Cardiac muscle cell (in vitro differentiated cells and primary cell): ENCODE measurements around the gene SNX25. TPM values are rescaled to one million over a fixed set of nuclear protein-coding genes. Genes with fewer than 3 reads are reported as not detected.

ENCODE experiments used
- DNase-seq, 2 donors: peaks; one replicate each; pipeline versions ENCODE4 v3.0.0 to v3.0.0-alpha.2; 2010 to 2017; ENCODE audit warnings: low read depth in 1 of 2, low spot score in 1 of 2
- H3K27ac ChIP-seq: fragments of 200-600 bp; sonication (generic); 2 replicates; pipeline ENCODE4 v1.5.1; 2016
- H3K27me3 ChIP-seq: fragments of 200-600 bp; sonication (generic); 2 replicates; pipeline ENCODE4 v1.6.0; 2016; ENCODE audit warnings: control low read depth
- H3K36me3 ChIP-seq: fragments of 200-600 bp; sonication (generic); 2 replicates; pipeline ENCODE4 v1.5.1; 2016; ENCODE audit warnings: control low read depth
- H3K4me1 ChIP-seq: fragments of 200-600 bp; sonication (generic); 2 replicates; pipeline ENCODE4 v1.8.1; 2017; ENCODE audit warnings: low read depth, mild to moderate bottlenecking, mixed run types
- H3K4me3 ChIP-seq: fragments of 200-600 bp; sonication (generic); 2 replicates; pipeline ENCODE4 v1.5.1; 2016; ENCODE audit warnings: mild to moderate bottlenecking
- H3K9me3 ChIP-seq: fragments of 200-600 bp; sonication (generic); 2 replicates; pipeline ENCODE4 v1.5.1; 2017; ENCODE audit warnings: low read depth, mild to moderate bottlenecking, control low read depth
- polyA plus RNA-seq: library from polyadenylated mRNA; unstranded; fragments of >200 nt; fragmentation: Nextera tagmentation; extraction: Ambion mirVana; gene quantifications from 2 replicates; pipeline ENCODE4 v1.2.1, GENCODE V29; 2016
- total RNA-seq: library from RNA; depleted of rRNA; stranded (reverse); fragments of >200 nt; gene quantifications from 2 replicates; pipeline ENCODE4 v1.2.3, GENCODE V29; 2016
- TF ChIP-seq, protein P1 (sequence below): IDR thresholded peaks from 2 replicates; pipeline ENCODE4 v1.5.1; 2012; ENCODE audit warnings: low read depth, mild to moderate bottlenecking, low read length

The SNX25 gene
- total and polyA plus RNA-seq, 2 experiments from 2014 or later = 19.7 to 20.9 TPM

DNA sequence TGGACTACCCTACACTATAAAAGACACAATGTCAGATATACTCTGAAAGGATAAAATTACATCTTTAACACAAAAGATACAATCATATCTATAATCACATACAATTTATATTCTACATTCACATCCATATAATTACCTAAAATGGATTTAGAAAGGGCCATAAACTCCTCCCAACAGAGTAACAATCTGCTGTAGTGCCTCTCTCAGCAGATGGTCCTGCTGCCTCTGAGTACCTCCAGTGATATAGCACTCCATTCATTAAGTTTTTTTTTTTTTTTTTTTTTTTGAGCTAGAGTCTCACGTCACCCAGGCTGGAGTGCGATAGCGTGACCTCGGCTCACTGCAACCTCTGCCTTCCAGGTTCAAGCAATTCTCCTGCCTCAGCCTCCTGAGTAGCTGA lies 194.6 kb downstream of the SNX25 start:
- peaks cover 25% of the 10 kb centered on the region for H3K36me3 ChIP-seq
- H3K27ac ChIP-seq = no peak overlapping the region
- no peaks in the 10 kb centered on the region for H3K9me3 ChIP-seq
- H3K4me1 ChIP-seq = no peaks in the 10 kb centered on the region
- no peak for DNase-seq
- TF ChIP-seq, protein P1, sequence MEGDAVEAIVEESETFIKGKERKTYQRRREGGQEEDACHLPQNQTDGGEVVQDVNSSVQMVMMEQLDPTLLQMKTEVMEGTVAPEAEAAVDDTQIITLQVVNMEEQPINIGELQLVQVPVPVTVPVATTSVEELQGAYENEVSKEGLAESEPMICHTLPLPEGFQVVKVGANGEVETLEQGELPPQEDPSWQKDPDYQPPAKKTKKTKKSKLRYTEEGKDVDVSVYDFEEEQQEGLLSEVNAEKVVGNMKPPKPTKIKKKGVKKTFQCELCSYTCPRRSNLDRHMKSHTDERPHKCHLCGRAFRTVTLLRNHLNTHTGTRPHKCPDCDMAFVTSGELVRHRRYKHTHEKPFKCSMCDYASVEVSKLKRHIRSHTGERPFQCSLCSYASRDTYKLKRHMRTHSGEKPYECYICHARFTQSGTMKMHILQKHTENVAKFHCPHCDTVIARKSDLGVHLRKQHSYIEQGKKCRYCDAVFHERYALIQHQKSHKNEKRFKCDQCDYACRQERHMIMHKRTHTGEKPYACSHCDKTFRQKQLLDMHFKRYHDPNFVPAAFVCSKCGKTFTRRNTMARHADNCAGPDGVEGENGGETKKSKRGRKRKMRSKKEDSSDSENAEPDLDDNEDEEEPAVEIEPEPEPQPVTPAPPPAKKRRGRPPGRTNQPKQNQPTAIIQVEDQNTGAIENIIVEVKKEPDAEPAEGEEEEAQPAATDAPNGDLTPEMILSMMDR = no peak
- H3K4me3 ChIP-seq = no peak overlapping the region
- no peaks in the 10 kb centered on the region for H3K27me3 ChIP-seq

DNA sequence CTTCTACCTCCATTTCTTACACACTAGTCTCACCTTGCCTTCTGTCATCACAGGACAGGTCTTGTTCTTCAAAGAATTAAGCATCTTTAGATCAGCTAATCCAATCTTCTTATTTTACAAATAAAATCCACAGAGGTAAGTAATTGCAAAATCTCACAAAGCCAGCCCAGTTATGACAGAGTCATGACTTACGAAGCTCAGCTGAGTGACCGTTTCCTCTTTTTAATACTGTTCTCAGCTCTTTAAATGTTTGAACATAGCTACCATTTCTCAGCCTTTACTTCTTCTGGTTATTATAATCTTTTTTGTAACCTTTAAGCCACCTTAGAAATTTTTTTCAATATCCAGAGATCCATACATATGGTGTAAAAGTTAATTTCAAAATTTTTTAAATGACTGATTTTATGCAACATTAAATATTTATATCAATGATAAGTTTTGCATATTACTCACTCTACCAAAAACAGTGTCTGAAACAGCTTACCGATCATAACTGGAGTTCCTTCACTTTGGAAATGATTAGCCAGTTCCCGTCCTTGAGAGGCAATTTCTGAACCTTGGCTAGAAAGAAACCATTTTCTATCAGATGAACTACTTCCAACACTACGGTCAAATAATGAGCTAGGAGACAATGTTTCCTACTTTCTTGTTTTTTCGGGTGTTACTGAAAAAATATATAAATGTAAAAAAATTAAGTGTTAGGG lies 196.1 kb downstream of the SNX25 start:
- Histone ChIP-seq H3K27ac (no peak overlapping the region), H3K9me3 (no peaks in the 10 kb centered on the region), H3K27me3 (no peaks in the 10 kb centered on the region), H3K4me3 (no peak overlapping the region), H3K4me1 (no peaks in the 10 kb centered on the region), H3K36me3 (peaks cover 15% of the 10 kb centered on the region)
- TF ChIP-seq, protein P1 = no peak
- DNase-seq = no peak

DNA sequence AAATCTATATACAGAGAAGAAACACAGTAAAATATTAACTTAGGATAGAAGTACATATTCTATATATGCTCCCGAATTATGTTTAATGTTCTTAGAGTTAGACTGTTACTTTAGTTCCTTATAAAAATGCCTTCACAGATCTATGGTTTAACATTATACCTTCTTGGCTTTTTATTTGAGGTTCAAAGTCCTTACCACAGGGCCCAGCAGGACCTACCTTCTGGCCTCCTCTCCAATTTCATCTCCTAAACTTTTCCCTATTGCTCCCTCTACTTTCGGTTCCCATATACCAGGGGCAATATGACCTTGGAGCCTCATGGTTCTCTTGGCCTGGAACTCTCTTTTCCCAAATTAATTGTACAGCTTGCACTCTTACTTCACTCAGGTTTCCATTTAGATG lies 199.0 kb downstream of the SNX25 start:
- H3K4me3 ChIP-seq = no peak overlapping the region
- H3K36me3 ChIP-seq = peaks cover 6% of the 10 kb centered on the region
- H3K27ac ChIP-seq = no peak overlapping the region
- no peak for DNase-seq
- H3K27me3 ChIP-seq = no peaks in the 10 kb centered on the region
- TF ChIP-seq, protein P1 = no peak
- no peaks in the 10 kb centered on the region for H3K9me3 ChIP-seq
- H3K4me1 ChIP-seq = no peaks in the 10 kb centered on the region

DNA sequence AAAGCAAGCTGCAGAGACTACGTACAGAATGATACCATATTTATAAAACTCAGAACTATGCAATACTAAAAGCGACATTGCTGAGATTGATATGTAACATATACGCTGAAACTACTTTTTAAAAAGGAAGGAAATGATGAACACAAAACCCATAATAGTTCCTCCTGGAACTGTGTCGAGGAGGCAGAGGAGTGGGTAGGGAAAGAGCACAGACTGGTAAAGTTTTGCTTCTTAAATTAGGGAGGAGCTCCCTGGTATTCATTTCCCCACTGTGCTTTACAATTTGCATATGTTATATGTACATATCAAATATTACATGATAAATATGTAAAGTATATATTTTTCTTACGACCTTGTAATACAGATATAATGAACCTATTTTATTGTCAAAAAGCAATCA lies 202.5 kb downstream of the SNX25 start:
- peaks cover 31% of the 10 kb centered on the region for H3K36me3 ChIP-seq

DNA sequence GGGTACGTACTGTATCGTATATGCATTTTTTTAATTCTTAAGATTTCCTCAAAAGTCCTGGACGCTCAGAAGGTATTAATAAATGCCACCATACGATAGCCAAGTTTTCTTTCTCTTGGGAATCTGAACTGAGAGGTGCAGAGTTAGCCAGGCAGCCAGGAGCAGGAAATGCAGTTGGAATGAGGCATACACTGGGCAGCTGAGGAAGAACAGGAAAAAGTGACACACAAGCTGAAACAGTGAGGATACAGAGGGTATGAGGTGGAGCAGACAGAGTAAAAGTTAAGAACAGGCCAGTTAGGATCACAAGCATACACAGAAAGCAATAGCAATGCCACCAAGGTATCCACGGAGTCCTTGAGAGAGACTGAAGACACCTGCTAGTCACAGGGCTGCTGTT lies 203.0 kb downstream of the SNX25 start:
- DNase-seq = no peak
- TF ChIP-seq, protein P1 = no peak
- Histone ChIP-seq H3K27me3 (no peaks in the 10 kb centered on the region), H3K9me3 (no peaks in the 10 kb centered on the region), H3K4me1 (no peaks in the 10 kb centered on the region), H3K27ac (peak overlapping the region; percentile 6), H3K36me3 (peaks cover 33% of the 10 kb centered on the region), H3K4me3 (no peak overlapping the region)

More for the DNA sequence above, 202.5 kb downstream of the SNX25 start:
- H3K4me1 ChIP-seq = no peaks in the 10 kb centered on the region
- no peaks in the 10 kb centered on the region for H3K9me3 ChIP-seq
- no peak overlapping the region for H3K27ac ChIP-seq
- TF ChIP-seq, protein P1 = no peak
- H3K27me3 ChIP-seq = no peaks in the 10 kb centered on the region
- H3K4me3 ChIP-seq = no peak overlapping the region
- DNase-seq = no peak

Other genes starting within 250 kb of the SNX25 start
- gene HELT, start 191.1 kb upstream of the SNX25 start, total RNA-seq = not detected in 2 replicates
- not detected in 2 replicates for gene HELT, start 191.1 kb upstream of the SNX25 start, polyA plus RNA-seq
- 162 and 273 TPM in 2 replicates for gene SLC25A4, start 66.3 kb upstream of the SNX25 start, total RNA-seq
- gene SLC25A4, start 66.3 kb upstream of the SNX25 start, polyA plus RNA-seq = 456 and 790 TPM in 2 replicates
- 14.1 and 22.2 TPM in 2 replicates for gene CFAP97, start 5.6 kb upstream of the SNX25 start, total RNA-seq
- gene CFAP97, start 5.6 kb upstream of the SNX25 start, polyA plus RNA-seq = 23.9 and 34.8 TPM in 2 replicates
- gene LRP2BP, start 186.3 kb downstream of the SNX25 start, total RNA-seq = 0.63 TPM in 2 replicates
- 1.0 and 2.7 TPM in 2 replicates for gene LRP2BP, start 186.3 kb downstream of the SNX25 start, polyA plus RNA-seq
- 3.8 and 27.8 TPM in 2 replicates for gene ANKRD37, start 187.2 kb downstream of the SNX25 start, total RNA-seq
- gene ANKRD37, start 187.2 kb downstream of the SNX25 start, polyA plus RNA-seq = 15.8 and 18.1 TPM in 2 replicates
- 28.0 and 32.2 TPM in 2 replicates for gene UFSP2, start 216.4 kb downstream of the SNX25 start, total RNA-seq
- 50.6 and 65.5 TPM in 2 replicates for gene UFSP2, start 216.4 kb downstream of the SNX25 start, polyA plus RNA-seq